ENCODE results near the gene TNFSF13.
A peak's percentile ranks its signal among the peaks of the same experiment; 100 is the strongest.

Gene TNFSF13

GRCh38 chr17:7553356-7553755 lies 5.2 kb upstream of the TNFSF13 start:
- no peak for FAIRE-seq

GRCh38 chr17:7555320-7555948 lies 3.1 kb upstream of the TNFSF13 start:
- FAIRE-seq, result no peak

DNA sequence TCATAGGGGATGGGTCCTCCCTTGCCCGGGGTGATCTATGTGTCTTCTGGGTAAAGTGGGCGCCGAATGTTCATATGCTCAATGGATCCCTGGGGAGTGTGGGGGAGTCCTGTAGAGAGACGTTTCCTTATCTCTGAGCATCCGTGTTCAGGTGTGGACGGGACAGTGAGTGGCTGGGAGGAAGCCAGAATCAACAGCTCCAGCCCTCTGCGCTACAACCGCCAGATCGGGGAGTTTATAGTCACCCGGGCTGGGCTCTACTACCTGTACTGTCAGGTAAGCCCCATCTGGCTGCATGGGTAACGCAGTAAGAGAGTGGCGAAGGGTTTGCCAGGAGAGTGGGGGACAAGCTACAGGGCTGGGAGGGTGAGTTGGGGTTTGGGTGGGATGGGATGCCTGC lies 1.9 kb upstream of the TNFSF13 start:
- no peak for FAIRE-seq

DNA sequence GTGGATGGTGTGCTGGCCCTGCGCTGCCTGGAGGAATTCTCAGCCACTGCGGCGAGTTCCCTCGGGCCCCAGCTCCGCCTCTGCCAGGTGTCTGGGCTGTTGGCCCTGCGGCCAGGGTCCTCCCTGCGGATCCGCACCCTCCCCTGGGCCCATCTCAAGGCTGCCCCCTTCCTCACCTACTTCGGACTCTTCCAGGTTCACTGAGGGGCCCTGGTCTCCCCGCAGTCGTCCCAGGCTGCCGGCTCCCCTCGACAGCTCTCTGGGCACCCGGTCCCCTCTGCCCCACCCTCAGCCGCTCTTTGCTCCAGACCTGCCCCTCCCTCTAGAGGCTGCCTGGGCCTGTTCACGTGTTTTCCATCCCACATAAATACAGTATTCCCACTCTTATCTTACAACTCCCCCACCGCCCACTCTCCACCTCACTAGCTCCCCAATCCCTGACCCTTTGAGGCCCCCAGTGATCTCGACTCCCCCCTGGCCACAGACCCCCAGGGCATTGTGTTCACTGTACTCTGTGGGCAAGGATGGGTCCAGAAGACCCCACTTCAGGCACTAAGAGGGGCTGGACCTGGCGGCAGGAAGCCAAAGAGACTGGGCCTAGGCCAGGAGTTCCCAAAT lies 1.3 kb upstream of the TNFSF13 start:
- FAIRE-seq, result no peak

- FAIRE-seq, result no peak
Observed at GRCh38 chr17:7557775-7558543, 591 bp upstream of the TNFSF13 start.

DNA sequence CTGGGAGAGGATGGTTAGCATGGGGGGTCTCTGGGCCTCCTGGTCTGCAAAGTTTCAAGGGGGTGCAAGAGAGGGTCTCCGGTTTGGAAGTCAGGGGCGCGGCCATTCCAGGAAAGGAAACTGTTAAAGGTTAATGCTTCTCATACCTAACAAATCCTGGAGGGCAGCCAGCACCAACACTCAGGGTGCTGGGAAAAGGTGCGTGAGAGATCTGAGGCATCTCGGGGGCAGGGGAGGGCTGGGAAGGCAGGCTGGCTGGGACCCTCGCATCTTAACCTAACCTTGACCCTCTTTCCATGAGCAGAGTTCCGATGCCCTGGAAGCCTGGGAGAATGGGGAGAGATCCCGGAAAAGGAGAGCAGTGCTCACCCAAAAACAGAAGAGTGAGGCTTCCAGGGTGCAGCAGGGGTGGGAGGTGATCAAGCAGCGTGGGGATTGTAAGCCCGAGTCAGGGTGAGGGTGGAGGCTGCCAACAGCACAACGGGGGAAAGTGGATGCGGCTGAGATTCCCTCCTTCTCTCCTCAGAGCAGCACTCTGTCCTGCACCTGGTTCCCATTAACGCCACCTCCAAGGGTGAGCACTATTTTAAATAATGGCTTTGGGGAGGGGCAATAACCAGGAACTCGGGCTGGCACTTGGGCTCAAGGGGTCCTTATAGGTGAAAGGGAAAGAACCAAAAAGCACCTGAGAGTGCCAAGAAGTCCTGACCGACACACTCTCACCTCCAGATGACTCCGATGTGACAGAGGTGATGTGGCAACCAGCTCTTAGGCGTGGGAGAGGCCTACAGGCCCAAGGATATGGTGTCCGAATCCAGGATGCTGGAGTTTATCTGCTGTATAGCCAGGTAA lies 996 bp downstream of the TNFSF13 start:
- no peak for FAIRE-seq

- no peak for FAIRE-seq
Observed at GRCh38 chr17:7560172-7561027, 1.9 kb downstream of the TNFSF13 start.

GRCh38 chr17:7561028-7561575 lies 2.6 kb downstream of the TNFSF13 start:
- FAIRE-seq, result no peak

DNA sequence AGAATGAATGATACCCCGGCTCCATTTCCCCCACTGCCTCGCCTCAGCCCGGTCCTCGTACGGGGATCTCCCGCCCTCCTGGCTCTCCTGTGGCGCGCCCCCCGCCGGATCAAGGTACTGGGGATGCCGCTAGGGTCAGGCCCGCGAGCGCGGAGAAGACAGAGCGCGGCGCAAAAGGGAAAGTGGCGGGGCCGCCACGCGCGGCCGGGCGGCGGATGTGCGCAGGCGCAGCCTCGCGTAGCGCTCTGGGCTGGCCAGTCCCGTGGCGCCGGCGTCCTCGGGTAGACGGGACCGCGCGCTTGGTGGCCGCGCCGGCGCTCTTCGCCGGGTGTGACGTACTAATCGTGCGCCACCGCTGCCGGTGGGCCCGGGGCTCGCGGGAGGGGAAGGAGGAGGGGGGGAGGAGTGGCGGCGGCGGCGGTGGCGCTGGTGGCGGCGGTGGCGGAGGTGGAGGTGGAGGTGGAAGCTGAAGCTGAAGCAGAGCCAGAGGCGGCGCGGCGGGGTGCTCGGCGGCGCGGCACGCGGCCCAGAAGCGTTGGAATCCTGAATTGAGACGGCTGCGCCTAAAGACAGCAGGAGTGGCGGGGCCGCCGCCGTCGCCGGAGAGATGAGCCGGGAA lies 3.1 kb downstream of the TNFSF13 start, which contains the start of gene SENP3:
Gene SENP3, plus strand, starts transcription at position 331 of the 619 bp plus-strand sequence. CDS start 1,158 bp downstream, outside the sequence.
- FAIRE-seq, result no peak

DNA sequence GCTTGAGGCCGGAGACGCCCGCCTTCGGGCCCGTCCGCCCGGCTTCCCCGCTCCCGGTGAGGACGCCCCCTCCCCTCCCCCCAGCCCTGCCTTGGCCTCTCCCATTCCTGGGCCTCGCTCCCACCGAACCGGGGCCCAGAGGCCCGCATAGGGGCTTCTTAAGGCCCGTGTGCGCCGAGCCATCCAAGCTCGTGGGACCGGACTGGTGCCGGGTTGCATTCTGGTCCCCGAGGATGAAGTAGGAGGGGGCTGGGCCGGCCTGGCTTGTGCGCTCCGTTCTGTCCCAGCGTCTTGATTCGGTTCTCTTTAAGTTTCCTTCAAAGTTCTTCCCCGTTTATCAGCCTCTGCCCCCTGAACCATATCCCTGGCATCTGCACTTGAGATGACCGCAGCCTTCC lies 3.7 kb downstream of the TNFSF13 start:
- FAIRE-seq, result no peak

DNA sequence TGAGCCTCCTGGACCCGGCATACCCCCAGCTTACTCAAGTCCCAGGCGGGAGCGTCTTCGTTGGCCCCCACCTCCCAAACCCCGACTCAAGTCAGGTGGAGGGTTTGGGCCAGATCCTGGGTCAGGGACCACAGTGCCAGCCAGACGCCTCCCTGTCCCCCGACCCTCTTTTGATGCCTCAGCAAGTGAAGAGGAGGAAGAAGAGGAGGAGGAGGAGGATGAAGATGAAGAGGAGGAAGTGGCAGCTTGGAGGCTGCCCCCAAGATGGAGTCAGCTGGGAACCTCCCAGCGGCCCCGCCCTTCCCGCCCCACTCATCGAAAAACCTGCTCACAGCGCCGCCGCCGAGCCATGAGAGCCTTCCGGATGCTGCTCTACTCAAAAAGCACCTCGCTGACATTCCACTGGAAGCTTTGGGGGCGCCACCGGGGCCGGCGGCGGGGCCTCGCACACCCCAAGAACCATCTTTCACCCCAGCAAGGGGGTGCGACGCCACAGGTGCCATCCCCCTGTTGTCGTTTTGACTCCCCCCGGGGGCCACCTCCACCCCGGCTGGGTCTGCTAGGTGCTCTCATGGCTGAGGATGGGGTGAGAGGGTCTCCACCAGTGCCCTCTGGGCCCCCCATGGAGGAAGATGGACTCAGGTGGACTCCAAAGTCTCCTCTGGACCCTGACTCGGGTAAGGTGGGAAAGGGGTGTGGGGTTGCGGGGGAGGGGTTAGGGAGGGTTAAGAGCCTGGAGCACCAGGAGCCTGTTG lies 4.7 kb downstream of the TNFSF13 start:
- FAIRE-seq, result no peak

GRCh38 chr17:7569571-7569970 lies 11.0 kb downstream of the TNFSF13 start:
- no peak for FAIRE-seq

DNA sequence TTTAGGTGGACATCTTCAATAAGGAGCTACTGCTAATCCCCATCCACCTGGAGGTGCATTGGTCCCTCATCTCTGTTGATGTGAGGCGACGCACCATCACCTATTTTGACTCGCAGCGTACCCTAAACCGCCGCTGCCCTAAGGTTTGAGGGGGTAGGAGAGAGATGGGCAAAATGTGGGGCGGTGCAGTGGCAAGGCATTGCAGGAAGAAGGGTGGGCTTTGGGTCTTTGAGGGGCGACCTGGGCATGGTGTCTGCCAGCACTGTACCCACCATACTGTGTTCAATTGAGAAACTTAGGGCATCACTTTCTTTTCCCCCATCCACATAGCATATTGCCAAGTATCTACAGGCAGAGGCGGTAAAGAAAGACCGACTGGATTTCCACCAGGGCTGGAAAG lies 11.8 kb downstream of the TNFSF13 start:
- no peak for FAIRE-seq

DNA sequence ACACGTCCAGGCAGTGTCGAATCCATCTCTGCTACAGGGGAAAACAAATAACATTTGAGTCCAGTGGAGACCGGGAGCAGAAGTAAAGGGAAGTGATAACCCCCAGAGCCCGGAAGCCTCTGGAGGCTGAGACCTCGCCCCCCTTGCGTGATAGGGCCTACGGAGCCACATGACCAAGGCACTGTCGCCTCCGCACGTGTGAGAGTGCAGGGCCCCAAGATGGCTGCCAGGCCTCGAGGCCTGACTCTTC lies 13.7 kb downstream of the TNFSF13 start:
- FAIRE-seq, result no peak

- FAIRE-seq, result peak; percentile 96
Observed at GRCh38 chr17:7572588-7573323, 14.2 kb downstream of the TNFSF13 start.

GRCh38 chr17:7573324-7574080 lies 15.0 kb downstream of the TNFSF13 start:
- no peak for FAIRE-seq

DNA sequence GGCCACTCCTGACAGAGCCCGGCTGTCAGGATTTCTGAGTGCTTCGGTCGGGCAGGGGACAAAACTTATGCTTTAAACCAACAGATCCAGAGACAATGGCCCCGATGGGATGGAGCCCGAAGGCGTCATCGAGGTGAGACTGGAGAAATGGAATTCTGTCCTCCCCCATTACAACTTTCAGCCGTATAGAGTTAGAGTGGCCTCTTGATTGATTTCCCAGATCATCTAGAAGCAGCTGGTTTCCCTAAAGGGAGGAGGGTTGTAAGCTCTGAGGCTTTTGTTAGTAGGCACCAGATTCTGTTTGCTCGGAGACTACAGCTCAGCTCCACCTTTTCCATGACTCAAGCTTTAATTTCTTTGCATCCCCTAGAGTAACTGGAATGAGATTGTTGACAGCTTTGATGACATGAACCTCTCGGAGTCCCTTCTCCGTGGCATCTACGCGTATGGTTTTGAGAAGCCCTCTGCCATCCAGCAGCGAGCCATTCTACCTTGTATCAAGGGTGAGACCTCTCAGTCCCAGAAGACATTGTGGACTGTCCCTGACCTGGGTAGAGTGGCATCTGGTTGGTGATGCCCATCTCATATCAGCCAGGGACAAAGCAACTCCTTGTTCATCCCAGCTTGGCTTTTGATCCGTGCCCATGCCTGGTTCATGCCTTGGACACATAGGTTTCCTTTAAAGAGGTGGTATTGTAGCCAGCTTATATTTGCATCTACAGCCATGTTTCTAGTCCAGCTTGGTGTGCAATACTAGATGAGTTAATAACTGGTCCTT lies 15.8 kb downstream of the TNFSF13 start:
- FAIRE-seq, result no peak

GRCh38 chr17:7575481-7575883 lies 16.9 kb downstream of the TNFSF13 start:
- FAIRE-seq, result no peak
